Measurements from ENCODE around the gene ST6GALNAC6. TPM values are rescaled to one million over a fixed set of nuclear protein-coding genes. Genes with fewer than 3 reads are reported as not detected.

The ST6GALNAC6 gene
- total and polyA plus RNA-seq, 10 of the 15 experiments (the other 5 are each of a cell fraction or from before 2014, with no cell fraction given): 0.40 to 27.0 (median 16.8) TPM

- no peak for TF ChIP-seq NR2C2 (IDR thresholded peaks at IDR 0.05; ENCODE audit: borderline replicate concordance, control insufficient read depth, insufficient read length, low read depth)
- TF ChIP-seq NRF1 (conservative IDR thresholded peaks at IDR 0.05; ENCODE audit: low read depth, low read length): no peak
- TF ChIP-seq ETV6 (conservative IDR thresholded peaks at IDR 0.05 in 1 of 2, IDR thresholded peaks at IDR 0.05 in 1 of 2; ENCODE audit: borderline replicate concordance in 1 of 2, low read depth in 1 of 2): no peak
- no peak for TF ChIP-seq TCF3 (IDR thresholded peaks at IDR 0.05; ENCODE audit: borderline replicate concordance, insufficient read depth, low read depth, low read length)
- no peak for TF ChIP-seq MAX (IDR thresholded peaks at IDR 0.05; ENCODE audit: low read depth, low read length)
- no peak for TF ChIP-seq YBX1 (IDR thresholded peaks at IDR 0.05)
- no peak for TF ChIP-seq DPF2 (IDR thresholded peaks at IDR 0.05)
- no peak for TF ChIP-seq SPI1 (IDR thresholded peaks at IDR 0.05; ENCODE audit: borderline replicate concordance, insufficient read depth, low read depth, low read length)
Observed at GRCh38 chr9:127945942-127946341, 46.5 kb upstream of the ST6GALNAC6 start (continued).

GRCh38 chr9:127945338-127945737 is 45.9 kb upstream of the ST6GALNAC6 start:
- Histone ChIP-seq H3K36me3 (ENCODE audit: control insufficient read depth in 2 of 2, insufficient read depth in 2 of 2, low read length in 1 of 2) (peaks cover 0 to 11% of the 10 kb centered on the region in 2 experiments; a peak in 3 of 4 replicates), H3K9ac (ENCODE audit: control insufficient read depth, insufficient read depth, low read length) (no peak overlapping the region), H2AFZ (ENCODE audit: control insufficient read depth, low read depth, low read length) (no peak overlapping the region), H3K27me3 (replicated peaks in 1 of 2; ENCODE audit: control insufficient read depth in 2 of 2, insufficient read depth in 2 of 2, low read length in 1 of 2) (no peaks in the 10 kb centered on the region), H3K4me3 (no peak overlapping the region), H3K9me3 (replicated peaks; ENCODE audit: control insufficient read depth, insufficient read depth, low read length) (no peaks in the 10 kb centered on the region), H3K4me2 (ENCODE audit: control insufficient read depth, insufficient read depth) (no peak overlapping the region), H3K27ac (ENCODE audit: control insufficient read depth, insufficient read depth) (no peak overlapping the region), H3K79me2 (ENCODE audit: control insufficient read depth, insufficient read depth, low read length) (no peaks in the 10 kb centered on the region), H4K20me1 (ENCODE audit: control insufficient read depth, insufficient read depth) (no peaks in the 10 kb centered on the region), H3K4me1 (ENCODE audit: control insufficient read depth, insufficient read depth, low read length) (peaks cover 7% of the 10 kb centered on the region)
- DNase-seq (ENCODE audit: low read depth, low spot score) (no peak), ATAC-seq (no peak), FAIRE-seq (no peak)
- in situ Hi-C loops (cut with MboI) (no loop called here), intact Hi-C loops (cut with micrococcal nuclease; ENCODE audit: unreplicated experiment) (no loop called here)
- SMC1A ChIA-PET (ENCODE audit: uncharacterized antibody, unreplicated experiment): interaction anchor here (7.2 kb wide), 1 partner anchor 88 kb away, joined by 84 read pairs; no protein-coding TSS in a partner anchor
- POLR2A ChIA-PET: no interaction called here
- no TSS peak for BruUV-seq (replicated peaks)
- RAD21 ChIA-PET (ENCODE audit: unreplicated experiment): interaction anchor here (0.5 kb wide), 1 partner anchor 51 kb away, joined by 3 read pairs; no protein-coding TSS in a partner anchor
- WGBS (ENCODE audit: insufficient coverage, insufficient replicate concordance, low lambda C conversion rate, missing lambda C conversion rate): 95% methylated on average over 23 of the region's 24 CpGs
- CTCF ChIA-PET: interaction anchor here (5.4 to 7.7 kb wide), 2 partner anchors 91 to 173 kb away, joined by 22 to 261 read pairs; no protein-coding TSS in a partner anchor
- TF ChIP-seq KAT2A (conservative IDR thresholded peaks at IDR 0.05; ENCODE audit: control insufficient read depth, low read depth, low read length) (no peak), TCF3 (IDR thresholded peaks at IDR 0.05; ENCODE audit: borderline replicate concordance, insufficient read depth, low read depth, low read length) (no peak), KLF5 (IDR thresholded peaks at IDR 0.05; ENCODE audit: partially characterized antibody) (no peak)

Data from GM12878 (cell line).